SK-N-SH (cell line): ENCODE results near the gene CYB561D1. TPM values are rescaled to one million over a fixed set of nuclear protein-coding genes. Genes with fewer than 3 reads are reported as not detected.

Source experiments
- CTCF ChIA-PET: fragments of 300-600, 350-600 bp; formaldehyde crosslinking; extraction: SDS; loops from one replicate; lab custom pipeline; 2021; lab: Yijun Ruan, JAX
- POLR2A ChIA-PET: fragments of 350-600 bp; sonication (Branson Sonifier 250); formaldehyde crosslinking; extraction: SDS; loops from one replicate; lab custom pipeline; 2020; ENCODE audit warnings: antibody characterized with exemption, inconsistent platforms; lab: Yijun Ruan, JAX
- DNase-seq: peaks from one replicate; pipeline ENCODE4 v3.0.0; 2012
- H2AFZ ChIP-seq: fragments of 200-600 bp; sonication (generic); 2 replicates; pipeline ENCODE4 v1.8.1; 2016; ENCODE audit warnings: antibody characterized with exemption, mild to moderate bottlenecking, low read depth
- H3F3A ChIP-seq: fragments of 200-600 bp; sonication (generic); replicated peaks from 2 replicates; pipeline ENCODE3; 2016; ENCODE audit warnings: antibody characterized with exemption, mild to moderate bottlenecking; ENCODE audit not compliant: insufficient read depth
- H3K27ac ChIP-seq, 2 experiments: fragments of 200-500 bp in 1 of 2; fragments of 200-600 bp in 1 of 2; sonication (Bioruptor generic) in 1 of 2; sonication (generic), shearing (Covaris generic) in 1 of 2; 2 replicates each; pipeline versions ENCODE4 v1.5.1 to v1.6.1; 2014 to 2016; ENCODE audit warnings: low read depth in 2 of 2, inconsistent platforms in 1 of 2, low read length in 1 of 2, mild to moderate bottlenecking in 1 of 2, mixed read lengths in 1 of 2
- H3K27me3 ChIP-seq: fragments of 200-600 bp; sonication (generic), shearing (Covaris generic); 2 replicates; pipeline ENCODE4 v1.6.1; 2016; ENCODE audit warnings: mixed run types; ENCODE audit not compliant: insufficient read depth
- H3K36me3 ChIP-seq, 2 experiments: fragments of 200-500 bp in 1 of 2; fragments of 200-600 bp in 1 of 2; sonication (Bioruptor generic) in 1 of 2; sonication (generic) in 1 of 2; replicated peaks in 1 of 2; 2 replicates each; pipeline versions ENCODE3 to v1.5.1; 2014 to 2016; ENCODE audit warnings: low read length in 1 of 2, mild to moderate bottlenecking in 1 of 2; ENCODE audit not compliant: insufficient read depth in 2 of 2, control insufficient read depth in 1 of 2
- H3K4me1 ChIP-seq, 2 experiments: fragments of 200-500 bp in 1 of 2; fragments of 200-600 bp in 1 of 2; sonication (Bioruptor generic) in 1 of 2; sonication (generic), shearing (Covaris generic) in 1 of 2; 2 replicates each; pipeline versions ENCODE4 v1.5.1 to v1.6.1; 2014 to 2016; ENCODE audit warnings: low read depth in 1 of 2, low read length in 1 of 2, mixed run types in 1 of 2; ENCODE audit not compliant: insufficient read depth in 2 of 2, control insufficient read depth in 1 of 2
- H3K4me2 ChIP-seq: fragments of 200-600 bp; sonication (generic), shearing (Covaris generic); 2 replicates; pipeline ENCODE4 v1.6.1; 2017; ENCODE audit warnings: mixed run types
- H3K4me3 ChIP-seq, 2 experiments: fragments of 200-500 bp in 1 of 2; fragments of 200-600 bp in 1 of 2; sonication (Bioruptor generic) in 1 of 2; sonication (generic), shearing (Covaris generic) in 1 of 2; 2 replicates each; pipeline versions ENCODE4 v1.5.1 to v1.8.1; 2014 to 2016; ENCODE audit warnings: low read depth in 2 of 2, inconsistent platforms in 1 of 2, low read length in 1 of 2, mild to moderate bottlenecking in 1 of 2, mixed read lengths in 1 of 2, moderate library complexity in 1 of 2
- H3K79me2 ChIP-seq: fragments of 200-600 bp; sonication (generic); 2 replicates; pipeline ENCODE4 v1.8.1; 2017; ENCODE audit warnings: mild to moderate bottlenecking; ENCODE audit not compliant: insufficient read depth
- H3K9ac ChIP-seq: fragments of 200-600 bp; sonication (generic); 2 replicates; pipeline ENCODE4 v1.6.1; 2017; ENCODE audit warnings: mixed run types
- H3K9me2 ChIP-seq: fragments of 200-600 bp; sonication (generic); 2 replicates; pipeline ENCODE4 v1.6.1; 2017; ENCODE audit warnings: mixed run types
- H3K9me3 ChIP-seq: fragments of 200-600 bp; sonication (generic); 2 replicates; pipeline ENCODE4 v1.6.1; 2017; ENCODE audit warnings: mixed run types, mild to moderate bottlenecking, moderate library complexity
- H4K20me1 ChIP-seq: fragments of 200-600 bp; sonication (generic); 2 replicates; pipeline ENCODE4 v1.6.1; 2017; ENCODE audit warnings: mild to moderate bottlenecking, mixed run types; ENCODE audit not compliant: insufficient read depth
- CTCF ChIP-seq: fragments of 200-600 bp; sonication (generic); IDR thresholded peaks from 2 replicates; pipeline ENCODE4 v1.6.1; 2017; ENCODE audit warnings: antibody characterized with exemption, mild to moderate bottlenecking, moderate library complexity
- EZH2phosphoT487 ChIP-seq: fragments of 200-600 bp; sonication (generic); IDR thresholded peaks from 2 replicates; pipeline ENCODE4 v1.6.1; 2017; ENCODE audit warnings: low read depth, mixed run types, mild to moderate bottlenecking, antibody characterized with exemption, moderate library complexity, borderline replicate concordance
- FOXJ3 ChIP-seq: sonication (generic); formaldehyde crosslinking; IDR thresholded peaks from 2 replicates; pipeline ENCODE4 v1.5.1; 2020; ENCODE audit warnings: mild to moderate bottlenecking, missing genetic modification reagents
- FOXM1 ChIP-seq: IDR thresholded peaks from 2 replicates; pipeline ENCODE4 v1.4.0; 2012; ENCODE audit warnings: low read depth, mild to moderate bottlenecking
- GABPA ChIP-seq: IDR thresholded peaks from 2 replicates; pipeline ENCODE4 v1.4.0; 2012; ENCODE audit warnings: low read depth, mild to moderate bottlenecking
- NFIC ChIP-seq: IDR thresholded peaks from 2 replicates; pipeline ENCODE4 v1.4.0; 2012; ENCODE audit warnings: borderline replicate concordance
- POLR2AphosphoS5 ChIP-seq: IDR thresholded peaks from 2 replicates; pipeline ENCODE4 v1.6.1; 2012; ENCODE audit warnings: low read depth, low read length
- RAD21 ChIP-seq: IDR thresholded peaks from 2 replicates; pipeline ENCODE4 v1.6.1; 2012; ENCODE audit warnings: mild to moderate bottlenecking, low read length
- RCOR1 ChIP-seq: fragments of 150-350 bp; IDR thresholded peaks from 2 replicates; pipeline ENCODE4 v1.6.1; 2017; ENCODE audit warnings: antibody characterized with exemption, low read length
- SIN3A ChIP-seq: IDR thresholded peaks from 2 replicates; pipeline ENCODE4 v1.6.1; 2012; ENCODE audit warnings: low read depth, mild to moderate bottlenecking, low read length, moderate library complexity, borderline replicate concordance
- whole genome bisulfite sequencing: methylation state at CpG from one replicate; pipeline ENCODE4 v1.1.6; 2017; ENCODE audit warnings: low lambda C conversion rate; 5-methylcytosine and 5-hydroxymethylcytosine counted together
- polyA plus RNA-seq, 3 experiments: library from polyadenylated mRNA; depleted of rRNA; stranded (reverse); fragments of >200 nt; gene quantifications; 2 replicates each; pipeline ENCODE4 v1.2.3, GENCODE V29; 2012
- TF ChIP-seq, protein P1 (sequence below): IDR thresholded peaks from 2 replicates; pipeline ENCODE4 v1.4.0; 2012; ENCODE audit warnings: low read depth, borderline replicate concordance
- TF ChIP-seq, protein P2 (sequence below): IDR thresholded peaks from 2 replicates; pipeline ENCODE4; 2012

Gene CYB561D1
- polyA plus RNA-seq, 1 of the 3 experiments (the other 2 are of a cell fraction) = 5.4 TPM

DNA sequence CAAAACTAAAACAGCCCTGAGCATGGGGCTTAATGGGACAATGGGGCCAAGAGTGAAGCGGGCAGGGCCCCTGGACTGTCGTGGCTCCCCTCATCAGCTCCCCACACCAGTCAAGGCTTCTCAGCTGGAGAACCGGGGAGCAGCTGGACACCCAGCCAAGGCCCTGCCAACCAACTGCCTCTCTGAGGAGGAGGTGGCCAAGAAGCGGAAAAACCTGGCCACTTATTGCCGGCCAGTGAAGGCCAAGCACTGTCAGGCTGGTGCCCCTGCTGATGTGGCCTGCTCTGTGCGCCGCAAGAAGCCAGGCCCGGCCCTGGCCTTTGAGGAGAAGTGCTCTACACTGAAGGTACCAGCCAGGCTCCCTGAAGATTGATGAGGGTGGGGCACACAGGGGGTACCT is 2.5 kb upstream of the CYB561D1 start:
- Histone ChIP-seq H3K79me2 (peaks cover 19% of the 10 kb centered on the region), H3K9me3 (no peaks in the 10 kb centered on the region), H3K9ac (no peak overlapping the region), H3K36me3 (peaks cover under 1 to 19% of the 10 kb centered on the region in 2 experiments), H3K9me2 (no peaks in the 10 kb centered on the region), H2AFZ (no peak overlapping the region), H3K4me1 (peaks cover 0 to 11% of the 10 kb centered on the region in 2 experiments; a peak in 2 of 4 replicates), H3K27me3 (no peaks in the 10 kb centered on the region), H3K27ac (no peak overlapping the region), H4K20me1 (no peaks in the 10 kb centered on the region), H3K4me2 (no peak overlapping the region), H3F3A (no peaks in the 10 kb centered on the region), H3K4me3 (no peak overlapping the region)
- no peak for DNase-seq
- WGBS = no CpG with 5 or more reads among the region's 8 CpGs
- ChIA-PET POLR2A (interaction anchor here (1.0 to 1.6 kb wide), 3 partner anchors 39 to 42 kb away, joined by 3 to 7 read pairs (median 5); no protein-coding TSS in a partner anchor), CTCF (interaction anchor here (0.8 to 40.2 kb wide), 26 partner anchors 9 to 743 kb away, joined by 3 to 1710 read pairs (median 4); partner anchors contain the start of genes AMIGO1, GNAI3 and GPR61)
- TF ChIP-seq FOXJ3 (no peak), POLR2AphosphoS5 (no peak), RAD21 (no peak), FOXM1 (no peak), RCOR1 (no peak), NFIC (no peak)
- TF ChIP-seq, protein P1, sequence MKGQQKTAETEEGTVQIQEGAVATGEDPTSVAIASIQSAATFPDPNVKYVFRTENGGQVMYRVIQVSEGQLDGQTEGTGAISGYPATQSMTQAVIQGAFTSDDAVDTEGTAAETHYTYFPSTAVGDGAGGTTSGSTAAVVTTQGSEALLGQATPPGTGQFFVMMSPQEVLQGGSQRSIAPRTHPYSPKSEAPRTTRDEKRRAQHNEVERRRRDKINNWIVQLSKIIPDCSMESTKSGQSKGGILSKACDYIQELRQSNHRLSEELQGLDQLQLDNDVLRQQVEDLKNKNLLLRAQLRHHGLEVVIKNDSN = no peak

DNA sequence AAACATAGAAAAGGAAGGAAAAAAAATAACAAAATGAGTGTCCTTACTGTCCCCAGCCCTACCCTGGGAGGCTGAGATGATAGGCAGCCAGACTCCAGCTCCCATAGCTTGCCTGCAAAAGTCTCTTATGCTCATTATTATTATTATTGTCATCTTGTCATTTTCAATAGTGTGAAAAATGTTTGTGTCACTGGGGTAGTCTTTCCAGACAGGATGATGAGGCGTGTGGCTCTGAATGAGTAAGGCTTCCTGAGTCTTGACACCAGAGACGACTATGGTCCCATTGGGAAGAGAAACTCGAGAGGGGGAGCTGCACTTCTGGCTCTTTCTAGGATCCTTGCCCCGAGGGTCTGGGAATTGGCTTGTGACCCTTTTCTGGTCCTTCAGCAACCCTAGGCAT is 1.1 kb upstream of the CYB561D1 start:
- Histone ChIP-seq H3K27ac (no peak overlapping the region), H3K4me3 (no peak overlapping the region), H3K4me2 (no peak overlapping the region), H3K27me3 (no peaks in the 10 kb centered on the region), H3K9ac (no peak overlapping the region), H3K9me2 (no peaks in the 10 kb centered on the region), H3K9me3 (no peaks in the 10 kb centered on the region), H3K36me3 (peaks cover 5 to 26% of the 10 kb centered on the region in 2 experiments), H3F3A (no peaks in the 10 kb centered on the region), H3K79me2 (peaks cover 19% of the 10 kb centered on the region), H2AFZ (no peak overlapping the region), H4K20me1 (no peaks in the 10 kb centered on the region), H3K4me1 (peaks cover 0 to 11% of the 10 kb centered on the region in 2 experiments; a peak in 2 of 4 replicates)
- ChIA-PET CTCF (interaction anchor here (0.7 to 40.2 kb wide), 13 partner anchors 9 to 282 kb away, joined by 3 to 1710 read pairs (median 4); partner anchors contain the start of genes AMIGO1, ATXN7L2 and GPR61), POLR2A (interaction anchor here (1.4 to 1.6 kb wide), 2 partner anchors 38 to 40 kb away, joined by 6 to 7 read pairs; no protein-coding TSS in a partner anchor)
- TF ChIP-seq SIN3A = no peak
- no peak for TF ChIP-seq GABPA
- no peak for TF ChIP-seq EZH2phosphoT487
- TF ChIP-seq NFIC = no peak
- no peak for TF ChIP-seq CTCF
- TF ChIP-seq, protein P2, sequence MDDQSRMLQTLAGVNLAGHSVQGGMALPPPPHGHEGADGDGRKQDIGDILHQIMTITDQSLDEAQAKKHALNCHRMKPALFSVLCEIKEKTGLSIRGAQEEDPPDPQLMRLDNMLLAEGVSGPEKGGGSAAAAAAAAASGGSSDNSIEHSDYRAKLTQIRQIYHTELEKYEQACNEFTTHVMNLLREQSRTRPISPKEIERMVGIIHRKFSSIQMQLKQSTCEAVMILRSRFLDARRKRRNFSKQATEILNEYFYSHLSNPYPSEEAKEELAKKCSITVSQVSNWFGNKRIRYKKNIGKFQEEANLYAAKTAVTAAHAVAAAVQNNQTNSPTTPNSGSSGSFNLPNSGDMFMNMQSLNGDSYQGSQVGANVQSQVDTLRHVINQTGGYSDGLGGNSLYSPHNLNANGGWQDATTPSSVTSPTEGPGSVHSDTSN = no peak
- WGBS = 67% methylated on average over 4 of the region's 4 CpGs
- no peak for DNase-seq
